ENCODE data around the gene TREML1.

GRCh38 chr6:41171908-41172307 is 17.8 kb upstream of the TREML1 start:
- TF ChIP-seq, protein P1, sequence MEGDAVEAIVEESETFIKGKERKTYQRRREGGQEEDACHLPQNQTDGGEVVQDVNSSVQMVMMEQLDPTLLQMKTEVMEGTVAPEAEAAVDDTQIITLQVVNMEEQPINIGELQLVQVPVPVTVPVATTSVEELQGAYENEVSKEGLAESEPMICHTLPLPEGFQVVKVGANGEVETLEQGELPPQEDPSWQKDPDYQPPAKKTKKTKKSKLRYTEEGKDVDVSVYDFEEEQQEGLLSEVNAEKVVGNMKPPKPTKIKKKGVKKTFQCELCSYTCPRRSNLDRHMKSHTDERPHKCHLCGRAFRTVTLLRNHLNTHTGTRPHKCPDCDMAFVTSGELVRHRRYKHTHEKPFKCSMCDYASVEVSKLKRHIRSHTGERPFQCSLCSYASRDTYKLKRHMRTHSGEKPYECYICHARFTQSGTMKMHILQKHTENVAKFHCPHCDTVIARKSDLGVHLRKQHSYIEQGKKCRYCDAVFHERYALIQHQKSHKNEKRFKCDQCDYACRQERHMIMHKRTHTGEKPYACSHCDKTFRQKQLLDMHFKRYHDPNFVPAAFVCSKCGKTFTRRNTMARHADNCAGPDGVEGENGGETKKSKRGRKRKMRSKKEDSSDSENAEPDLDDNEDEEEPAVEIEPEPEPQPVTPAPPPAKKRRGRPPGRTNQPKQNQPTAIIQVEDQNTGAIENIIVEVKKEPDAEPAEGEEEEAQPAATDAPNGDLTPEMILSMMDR (IDR thresholded peaks at IDR 0.05), result no peak
- no peak for TF ChIP-seq POLR2AphosphoS5 (IDR thresholded peaks at IDR 0.05)
